Natural killer cell (primary cell): ENCODE results near the gene SSNA1. TPM values are rescaled to one million over a fixed set of nuclear protein-coding genes. Genes with fewer than 3 reads are reported as not detected.

Experiments used
- ATAC-seq, 3 donors: fragments of 150-1000 bp in 2 of 3; fragments of 200-7000 bp in 1 of 3; cut with Tn5 transposase; 1 replicate in 1 of 3; 2 replicates in 2 of 3; pipeline ENCODE4 v1.10.0; 2021; ENCODE audit warnings: mild to moderate bottlenecking in 2 of 3, moderate library complexity in 2 of 3
- DNase-seq, 2 donors: peaks; one replicate each; pipeline versions ENCODE4 v3.0.0 to v3.0.0-alpha.2; 2013 to 2021; ENCODE audit warnings: mixed read lengths in 1 of 2
- H3K27ac ChIP-seq: one replicate; pipeline ENCODE4 v1.5.1; 2013; ENCODE audit warnings: mild to moderate bottlenecking, low read length
- H3K27me3 ChIP-seq: one replicate; pipeline ENCODE4 v1.6.1; 2013; ENCODE audit warnings: low read length; ENCODE audit not compliant: control insufficient read depth, insufficient read depth
- H3K36me3 ChIP-seq: one replicate; pipeline ENCODE4 v1.6.1; 2013; ENCODE audit warnings: low read length; ENCODE audit not compliant: control insufficient read depth, insufficient read depth
- H3K4me1 ChIP-seq: one replicate; pipeline ENCODE4 v1.6.1; 2013; ENCODE audit warnings: low read length; ENCODE audit not compliant: control insufficient read depth, insufficient read depth
- H3K4me3 ChIP-seq: one replicate; pipeline ENCODE4 v1.5.1; 2013; ENCODE audit warnings: low read length
- H3K9me3 ChIP-seq: one replicate; pipeline ENCODE4 v1.6.1; 2013; ENCODE audit warnings: low read length; ENCODE audit not compliant: control insufficient read depth, insufficient read depth
- H3K27ac Mint-ChIP-seq, 2 donors: one replicate each; pipeline ENCODE4 v1.8.0; 2022; ENCODE audit warnings: mild to moderate bottlenecking in 2 of 2, mixed read lengths in 2 of 2, moderate library complexity in 1 of 2
- H3K27me3 Mint-ChIP-seq, 2 donors: one replicate each; pipeline ENCODE4 v1.8.0; 2022; ENCODE audit warnings: low read depth in 2 of 2, mixed read lengths in 2 of 2
- H3K36me3 Mint-ChIP-seq: one replicate; pipeline ENCODE4 v1.8.0; 2022; ENCODE audit warnings: mixed read lengths
- H3K4me1 Mint-ChIP-seq, 2 donors: one replicate each; pipeline ENCODE4 v1.8.0; 2022; ENCODE audit warnings: mixed read lengths in 2 of 2
- H3K4me3 Mint-ChIP-seq: one replicate; pipeline ENCODE4 v1.8.0; 2022; ENCODE audit warnings: mild to moderate bottlenecking, moderate library complexity, mixed read lengths
- H3K9me3 Mint-ChIP-seq, 2 donors: one replicate each; pipeline ENCODE4 v1.8.0; 2022; ENCODE audit warnings: mixed read lengths in 2 of 2
- CTCF ChIP-seq: fragments of 200-600 bp; IDR thresholded peaks from one replicate; pipeline ENCODE4 v1.8.0; 2022; ENCODE audit warnings: antibody characterized with exemption
- WGBS: methylation state at CpG from one replicate; pipeline ENCODE4 v1.1.7; 2013; ENCODE audit warnings: missing lambda C conversion rate; ENCODE audit not compliant: insufficient coverage; 5-methylcytosine and 5-hydroxymethylcytosine counted together
- intact Hi-C: fragments of 100-400 bp; cut with micrococcal nuclease; formaldehyde crosslinking; loops from one replicate; pipeline ENCODE4 v1.14.2; 2022
- total RNA-seq, 4 donors: library from RNA; stranded (reverse); fragments of 120-200 nt in 1 of 4; gene quantifications; one replicate each; pipeline versions ENCODE4 v1.2.3 to v1.2.4, GENCODE V29; 2013 to 2022

SSNA1 gene
- total RNA-seq, 3 donors from 2014 or later (not counting 1 experiment from before 2014, with no cell fraction given), result 45.1 to 53.5 (median 52.2) TPM

- intact Hi-C loops, result loop anchor here (1.0 to 5.0 kb wide), 2 partner anchors 11 to 42 kb away; partner anchors contain the start of gene TUBB4B
- peak within 1 kb of the TSS; percentile 82 for H3K27ac ChIP-seq
- peak; percentile 98 for DNase-seq
- ATAC-seq, result peak; percentile 92 to 99 (median 94)
- peak within 1 kb of the TSS; percentile 83 to 86 for H3K27ac Mint-ChIP-seq
- H3K9me3 Mint-ChIP-seq, result no peaks in the 10 kb centered on the region
- H3K9me3 ChIP-seq, result no peaks in the 10 kb centered on the region
- peaks cover 16 to 32% of the 10 kb centered on the region in 2 donors for H3K4me1 Mint-ChIP-seq
- peak within 1 kb of the TSS; percentile 90 for H3K4me3 Mint-ChIP-seq
- WGBS, result under 1% methylated on average over 118 of the region's 118 CpGs
- no peaks in the 10 kb centered on the region for H3K27me3 ChIP-seq
- H3K4me3 ChIP-seq, result peak within 1 kb of the TSS; percentile 75
- H3K27me3 Mint-ChIP-seq, result no peaks in the 10 kb centered on the region
- peaks cover 39% of the 10 kb centered on the region for H3K4me1 ChIP-seq
- TF ChIP-seq CTCF, result no peak
- no peaks in the 10 kb centered on the region for H3K36me3 ChIP-seq
- no peaks in the 10 kb centered on the region for H3K36me3 Mint-ChIP-seq
Measured at GRCh38 chr9:137200311-137201204, 12.1 kb downstream of the SSNA1 start, which contains the start of gene TPRN. Gene TPRN, minus strand, starts transcription at chr9:137200741. Its CDS starts 30 bp downstream, at chr9:137200711.

GRCh38 chr9:137201205-137201868 is 12.9 kb downstream of the SSNA1 start:
- 33% methylated on average over 23 of the region's 23 CpGs for WGBS
- intact Hi-C loops, result loop anchor here (5.0 kb wide), 1 partner anchor 41 kb away; the partner anchor contains the start of gene TUBB4B

GRCh38 chr9:137202966-137203365 is 14.5 kb downstream of the SSNA1 start:
- Histone ChIP-seq H3K4me1 (peaks cover 53% of the 10 kb centered on the region), H3K36me3 (no peaks in the 10 kb centered on the region), H3K4me3 (no peak overlapping the region), H3K27me3 (no peaks in the 10 kb centered on the region), H3K27ac (no peak overlapping the region), H3K9me3 (no peaks in the 10 kb centered on the region)
- H3K4me3 Mint-ChIP-seq, result no peak overlapping the region
- TF ChIP-seq CTCF, result no peak
- no peaks in the 10 kb centered on the region for H3K9me3 Mint-ChIP-seq
- WGBS, result 95% methylated on average over 8 of the region's 8 CpGs
- DNase-seq, result no peak
- intact Hi-C loops, result loop anchor here (5.0 kb wide), 1 partner anchor 39 kb away; the partner anchor contains the start of gene TUBB4B
- no peaks in the 10 kb centered on the region for H3K27me3 Mint-ChIP-seq
- no peak for ATAC-seq
- H3K27ac Mint-ChIP-seq, result no peak overlapping the region
- no peaks in the 10 kb centered on the region for H3K36me3 Mint-ChIP-seq
- peaks cover 37 to 49% of the 10 kb centered on the region in 2 donors for H3K4me1 Mint-ChIP-seq

More at GRCh38 chr9:137201205-137201868, 12.9 kb downstream of the SSNA1 start:
- H3K27me3 ChIP-seq, result no peaks in the 10 kb centered on the region
- H3K4me1 ChIP-seq, result peaks cover 45% of the 10 kb centered on the region
- no peaks in the 10 kb centered on the region for H3K9me3 Mint-ChIP-seq
- peak overlapping the region; percentile 82 for H3K27ac ChIP-seq
- no peaks in the 10 kb centered on the region for H3K36me3 ChIP-seq
- H3K4me3 Mint-ChIP-seq, result peak overlapping the region; percentile 83
- H3K4me3 ChIP-seq, result peak overlapping the region; percentile 75
- H3K27ac Mint-ChIP-seq, result peak overlapping the region; percentile 83 to 86
- no peaks in the 10 kb centered on the region for H3K9me3 ChIP-seq
- H3K36me3 Mint-ChIP-seq, result no peaks in the 10 kb centered on the region
- peaks cover 24 to 40% of the 10 kb centered on the region in 2 donors for H3K4me1 Mint-ChIP-seq
- no peaks in the 10 kb centered on the region for H3K27me3 Mint-ChIP-seq
- ATAC-seq (no peak), DNase-seq (no peak)
- no peak for TF ChIP-seq CTCF
